Stimulated activated CD4-positive, alpha-beta T cell treated with anti-CD3 and anti-CD28 coated beads, Interleukin-15, amount 100 ng/mL, for 1 hour (primary cell): Measurements from ENCODE around the gene GLDN.

ENCODE experiments used
- DNase-seq, 2 donors: peaks; one replicate each; pipeline ENCODE4 v3.0.0-alpha.2; 2020; ENCODE audit warnings: low read depth in 1 of 2, low spot score in 1 of 2

GLDN gene

DNA sequence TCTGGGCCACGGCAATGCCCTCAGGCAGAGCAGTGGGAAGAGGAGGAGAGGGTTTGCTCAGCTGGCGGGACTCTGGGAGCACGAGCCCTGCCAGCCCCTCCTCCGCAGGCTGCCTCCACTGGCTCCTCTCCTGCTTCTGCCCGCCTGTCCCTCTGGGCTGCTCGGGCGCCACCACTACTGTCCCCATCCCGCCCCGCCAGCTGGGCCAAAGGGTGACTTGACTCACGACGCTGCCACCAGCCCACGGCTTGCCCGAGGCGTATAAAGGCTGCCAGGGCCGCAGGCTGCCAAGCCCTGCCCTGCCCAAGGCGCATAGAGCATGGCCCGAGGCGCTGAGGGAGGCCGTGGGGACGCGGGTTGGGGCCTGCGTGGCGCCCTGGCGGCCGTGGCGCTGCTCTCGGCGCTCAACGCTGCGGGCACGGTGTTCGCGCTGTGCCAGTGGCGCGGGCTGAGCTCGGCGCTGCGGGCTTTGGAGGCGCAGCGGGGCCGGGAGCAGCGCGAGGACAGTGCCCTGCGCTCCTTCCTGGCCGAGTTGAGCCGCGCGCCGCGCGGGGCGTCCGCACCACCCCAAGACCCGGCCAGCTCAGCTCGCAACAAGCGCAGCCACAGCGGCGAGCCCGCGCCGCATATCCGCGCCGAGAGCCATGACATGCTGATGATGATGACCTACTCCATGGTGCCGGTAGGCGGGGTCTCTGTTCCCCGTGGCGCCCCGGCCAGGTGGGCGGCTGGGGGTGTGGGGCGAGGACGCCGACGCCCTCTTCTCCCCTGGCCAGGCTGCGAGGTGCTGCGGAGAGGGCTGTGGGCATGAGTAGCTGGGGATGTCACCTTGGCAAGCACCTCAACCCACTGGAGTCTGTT is at the start of gene GLDN:
Gene GLDN (plus strand): TSS at position 290 of the 861 bp plus-strand sequence. CDS start 30 bp downstream, at position 320.
- DNase-seq = no peak

GRCh38 chr15:51298620-51299019 is 42.8 kb upstream of the GLDN start:
- no peak for DNase-seq

DNA sequence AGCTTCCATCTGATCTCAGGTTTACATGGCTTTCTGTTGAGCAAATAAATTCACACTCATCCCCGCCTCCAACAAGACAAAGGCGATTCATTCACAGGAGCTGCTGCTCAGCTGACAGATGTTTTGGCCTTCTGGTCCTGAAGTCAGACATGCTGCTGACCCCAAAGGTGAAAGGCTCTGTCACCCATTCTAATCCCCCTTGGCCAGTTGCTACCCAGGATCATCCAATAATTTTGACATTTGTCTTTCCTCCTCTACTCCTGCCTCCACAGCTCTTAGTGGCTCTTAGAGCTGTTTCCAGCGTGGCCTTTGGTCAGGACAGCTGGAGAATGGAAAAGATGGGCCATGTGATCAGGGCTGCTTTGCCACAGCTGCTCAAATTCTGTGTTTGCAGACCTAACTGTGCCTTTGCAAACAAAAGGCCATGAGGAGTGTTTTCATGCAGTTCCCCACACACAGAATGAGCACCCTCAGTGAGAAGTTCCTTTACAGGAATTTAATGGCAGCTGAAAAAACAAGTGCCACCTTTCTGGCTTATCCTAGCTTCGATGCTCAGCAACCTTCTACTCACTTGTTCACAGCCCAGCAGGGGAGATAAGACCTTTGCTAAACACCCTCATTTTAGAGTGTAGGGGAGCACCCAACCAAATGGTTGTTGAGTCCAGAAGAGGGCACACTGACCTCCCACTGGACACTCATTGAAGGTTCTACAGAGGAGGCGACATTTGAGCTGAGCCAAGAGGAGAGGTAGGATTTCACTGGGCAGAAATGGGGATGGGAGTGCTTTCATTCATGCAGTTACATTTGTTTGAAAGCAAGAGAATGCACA is 42.1 kb upstream of the GLDN start:
- DNase-seq = no peak

DNA sequence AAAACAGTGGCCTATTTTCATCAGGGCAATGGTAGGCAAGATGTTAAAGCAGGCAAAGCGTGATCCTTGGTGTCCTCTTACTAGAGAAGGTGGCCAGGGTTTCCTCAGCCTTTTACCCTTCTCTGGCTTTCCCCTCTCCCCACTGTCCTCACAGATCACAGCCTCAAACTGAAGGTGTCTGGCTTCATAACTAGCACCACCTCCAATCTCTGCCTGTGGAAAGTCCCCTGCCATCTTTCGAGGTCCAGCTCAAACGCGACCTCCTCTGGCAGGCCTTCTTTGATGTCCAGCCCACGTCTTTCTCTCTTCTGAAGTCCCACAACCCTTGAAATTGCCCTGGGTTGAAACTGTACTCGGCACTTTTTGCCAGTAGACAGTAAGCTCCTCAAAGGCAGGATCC is 39.0 kb upstream of the GLDN start:
- DNase-seq = no peak

GRCh38 chr15:51303462-51303980 is 37.9 kb upstream of the GLDN start:
- DNase-seq = no peak

DNA sequence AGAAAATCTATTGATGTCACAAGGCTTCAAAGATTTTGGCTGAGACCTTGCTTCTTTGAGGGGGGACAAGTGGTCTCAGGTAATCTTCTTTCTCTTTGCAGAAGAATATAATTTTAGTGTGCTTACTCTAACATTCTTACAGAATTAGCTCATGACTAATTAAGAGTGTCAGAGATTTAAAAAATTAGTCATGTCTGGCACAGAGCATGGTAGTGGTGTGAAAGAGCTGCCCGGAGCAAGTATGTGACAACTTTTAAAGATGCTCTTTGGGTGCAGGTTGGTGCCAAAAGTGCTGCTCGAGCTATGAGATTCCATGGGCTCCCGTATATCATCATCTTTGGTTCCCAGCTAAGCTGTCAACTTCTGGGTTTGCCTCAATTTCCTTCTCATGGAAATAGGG is 34.1 kb upstream of the GLDN start:
- no peak for DNase-seq

- no peak for DNase-seq
These were observed 33.6 kb upstream of the GLDN start for GRCh38 chr15:51307811-51308210.

DNA sequence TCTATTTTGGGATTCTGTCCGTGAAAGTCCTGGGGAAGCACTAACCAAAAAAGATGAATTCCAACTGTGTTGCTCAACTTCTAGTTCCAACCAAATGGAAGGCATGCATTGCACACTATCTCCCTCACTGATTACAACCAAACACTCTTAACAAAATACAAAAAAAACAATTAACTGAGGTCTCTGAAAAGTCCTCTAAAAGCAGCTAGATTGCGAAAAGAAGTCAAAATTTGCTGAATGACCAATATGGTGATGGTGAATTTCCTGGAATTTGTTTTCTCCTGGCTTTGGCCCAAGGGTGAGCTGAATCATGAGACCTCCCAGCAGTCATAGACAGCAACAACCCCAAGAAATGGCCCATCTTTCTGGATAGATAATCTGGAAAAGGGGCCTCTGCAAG is 31.4 kb upstream of the GLDN start:
- no peak for DNase-seq

DNA sequence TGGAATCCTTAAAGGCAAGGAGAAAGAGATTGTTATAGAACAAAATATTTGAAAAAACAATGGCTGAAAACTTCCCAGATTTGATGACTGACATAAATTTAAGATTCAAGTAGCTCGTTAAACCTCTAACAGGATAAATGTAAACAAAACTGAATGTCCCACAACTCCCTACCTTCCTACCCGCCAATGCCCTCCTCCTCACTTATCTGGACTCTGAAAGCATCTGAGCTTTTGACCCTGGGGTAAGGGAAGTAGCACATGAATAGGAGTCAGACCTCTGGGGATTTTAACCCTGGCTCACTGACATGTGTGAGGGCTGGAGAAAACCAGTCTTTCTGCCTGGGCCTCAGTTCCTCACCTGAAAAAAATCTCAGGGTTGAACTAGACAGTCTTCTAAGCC is 29.9 kb upstream of the GLDN start:
- DNase-seq = no peak

DNA sequence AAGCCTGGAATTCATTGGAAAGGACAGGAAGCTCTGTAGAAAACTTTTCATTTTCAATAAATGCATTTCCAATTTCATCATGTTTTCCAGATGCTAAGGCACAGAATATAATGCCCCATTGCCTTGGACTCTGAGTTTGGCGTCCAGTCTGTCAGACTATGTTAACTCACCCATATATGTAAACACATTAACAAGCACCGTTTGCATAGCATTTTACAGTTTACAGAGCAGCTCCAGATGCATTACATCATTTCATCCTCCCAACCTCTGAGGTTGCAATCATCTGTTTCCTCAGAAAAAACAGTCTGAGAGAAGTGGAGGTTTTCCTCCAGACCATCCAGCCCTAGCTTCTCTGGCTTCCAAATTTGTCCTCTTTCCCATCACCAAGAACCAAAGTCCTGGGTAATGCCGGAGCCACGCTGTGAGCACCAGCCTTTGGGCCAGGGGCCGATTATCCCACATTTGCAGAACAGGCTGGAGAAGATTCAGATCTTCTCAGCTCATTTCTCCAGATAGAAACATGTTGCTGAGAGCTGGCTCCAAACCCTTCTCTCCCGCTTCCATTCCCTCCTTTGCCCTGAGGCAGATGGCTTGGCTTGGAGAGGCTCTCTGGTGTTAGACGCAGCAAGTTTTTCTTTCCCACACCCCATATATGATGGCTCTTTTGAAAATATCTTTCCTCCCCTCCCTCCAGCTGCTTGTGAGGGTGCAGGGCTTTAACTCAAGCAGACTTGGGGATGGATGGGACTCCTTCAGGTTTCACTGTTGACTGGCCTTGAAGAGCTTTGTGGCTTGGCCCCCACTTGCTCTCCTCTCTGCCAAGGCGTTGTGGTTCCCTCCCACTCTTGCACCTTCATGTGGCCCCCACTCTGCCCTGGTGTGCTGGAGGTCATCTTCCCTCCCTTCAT is 29.0 kb upstream of the GLDN start:
- no peak for DNase-seq

DNA sequence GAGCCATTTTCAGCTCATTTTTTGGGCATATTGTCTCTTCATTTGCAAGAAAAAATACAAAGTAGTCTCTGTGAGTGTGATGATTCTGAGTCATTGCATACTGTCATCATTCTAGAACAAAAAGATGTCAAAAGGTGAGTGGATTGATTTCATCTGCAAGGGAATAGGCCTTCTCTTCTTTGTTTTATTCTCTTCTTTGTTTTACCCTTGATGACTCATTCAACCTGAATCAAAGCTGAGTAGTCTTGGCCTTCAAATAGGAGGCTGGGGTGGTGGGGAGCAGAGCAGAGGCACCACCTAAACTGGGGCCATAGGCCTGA is 28.4 kb upstream of the GLDN start:
- DNase-seq = no peak

- DNase-seq = no peak
These were observed 27.7 kb upstream of the GLDN start for GRCh38 chr15:51313644-51314280.

- DNase-seq = no peak
These were observed 26.8 kb upstream of the GLDN start for GRCh38 chr15:51314391-51315337.

- DNase-seq = no peak
These were observed 25.7 kb upstream of the GLDN start for GRCh38 chr15:51315726-51316125.

DNA sequence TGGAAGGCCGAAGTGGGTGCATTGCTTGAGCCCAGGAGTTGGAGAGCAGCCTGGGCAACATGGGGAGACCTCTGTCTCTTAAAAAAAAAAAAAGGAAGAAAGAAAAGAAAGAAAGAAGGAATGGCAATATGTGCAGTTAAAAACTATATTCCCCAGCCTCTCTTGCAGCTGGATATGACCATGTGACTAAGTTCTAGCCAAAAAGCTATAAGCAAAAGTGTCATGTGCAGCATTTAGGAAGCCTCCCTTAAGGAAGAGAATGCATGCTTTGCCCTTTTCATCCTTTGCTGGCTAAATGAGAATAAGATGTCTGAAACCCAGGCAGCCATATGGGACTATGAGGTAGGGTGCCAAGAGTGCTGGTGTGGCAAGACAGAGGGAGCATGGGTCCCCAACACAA is 24.8 kb upstream of the GLDN start:
- no peak for DNase-seq

DNA sequence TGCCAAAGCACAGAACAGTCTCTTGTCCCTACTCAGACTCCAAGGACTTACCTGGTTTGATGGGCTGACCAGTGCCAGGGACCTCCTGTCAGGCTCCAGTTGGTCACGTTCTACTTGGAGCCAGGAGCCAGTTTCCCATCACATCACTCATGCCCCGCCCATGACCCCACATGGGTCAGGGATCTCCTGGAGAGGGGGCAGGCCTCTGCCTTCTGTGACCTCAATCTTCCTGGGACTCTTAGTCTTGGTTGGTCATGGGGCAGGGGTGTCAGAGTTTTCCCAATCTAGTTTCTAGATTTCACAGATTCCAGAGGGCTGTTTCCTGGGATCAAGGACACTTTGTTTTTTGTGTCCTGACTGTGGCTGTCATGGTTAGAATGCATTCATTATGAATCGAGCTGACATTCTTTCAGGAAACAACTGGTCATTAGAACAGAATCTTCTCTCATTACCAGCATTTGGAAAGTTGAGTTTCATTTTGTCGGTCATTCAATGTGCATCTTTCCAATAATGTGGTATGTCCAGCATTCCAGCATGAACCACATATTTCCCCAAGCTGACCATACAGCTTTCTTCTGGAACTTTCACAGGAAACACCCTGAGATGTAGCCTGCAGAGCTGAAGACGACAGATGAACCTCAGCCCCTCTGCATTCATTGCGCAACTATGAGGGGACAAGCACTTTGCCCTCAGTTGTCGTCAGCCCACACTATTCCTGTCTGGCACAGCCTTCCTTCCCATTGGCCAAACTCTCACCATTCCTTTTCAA is 22.9 kb upstream of the GLDN start:
- no peak for DNase-seq

GRCh38 chr15:51319539-51319938 is 21.9 kb upstream of the GLDN start:
- DNase-seq = no peak

GRCh38 chr15:51320843-51321242 is 20.6 kb upstream of the GLDN start:
- DNase-seq = no peak

DNA sequence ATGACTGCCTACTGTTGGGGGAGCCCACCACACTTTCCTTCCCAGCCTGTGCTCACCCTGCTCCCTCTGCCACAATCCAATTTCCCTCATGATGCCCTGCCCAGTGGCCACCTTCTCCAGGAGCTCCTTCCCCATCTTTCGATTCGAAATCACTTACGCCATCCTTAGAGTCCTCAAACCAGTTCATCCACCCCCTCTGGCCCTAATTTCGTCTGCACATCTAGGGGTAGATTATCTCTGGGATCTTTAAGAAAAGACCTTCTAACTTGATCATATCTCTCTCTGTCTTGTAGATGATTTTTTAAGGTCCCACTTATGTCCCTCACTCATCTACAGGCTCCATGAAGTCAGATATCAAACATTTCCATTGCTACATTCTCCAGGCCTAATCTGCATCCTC is 20.1 kb upstream of the GLDN start:
- DNase-seq = no peak
